Tibial artery (tissue), 4 donors: ENCODE results near the gene CDK18.

Experiments used
- DNase-seq, 2 donors: peaks; one replicate each; pipeline ENCODE4 v3.0.0-alpha.2; 2019
- H3K27ac ChIP-seq, 2 donors: fragments of 200-600 bp; sonication (generic) in 1 of 2; 1 replicate in 1 of 2; 2 replicates in 1 of 2; pipeline ENCODE4 v1.5.1; 2018 to 2019; ENCODE audit warnings: mild to moderate bottlenecking in 1 of 2
- H3K27me3 ChIP-seq, 2 donors: fragments of 200-600 bp; sonication (generic) in 1 of 2; one replicate each; pipeline versions ENCODE4 v1.5.1 to v1.6.0; 2016 to 2019
- H3K36me3 ChIP-seq, 3 donors: fragments of 200-600 bp; sonication (generic) in 2 of 3; one replicate each; pipeline ENCODE4 v1.5.1; 2016 to 2019; ENCODE audit warnings: mild to moderate bottlenecking in 2 of 3
- H3K4me1 ChIP-seq, 4 donors: fragments of 200-600 bp; sonication (generic) in 2 of 4; 1 replicate in 3 of 4; 2 replicates in 1 of 4; pipeline ENCODE4 v1.5.1; 2016 to 2019
- H3K4me3 ChIP-seq, 2 donors: fragments of 200-600 bp; sonication (generic) in 1 of 2; 1 replicate in 1 of 2; 2 replicates in 1 of 2; pipeline ENCODE4 v1.5.1; 2018 to 2019; ENCODE audit warnings: mild to moderate bottlenecking in 2 of 2
- H3K9me3 ChIP-seq, 3 donors: fragments of 200-600 bp; sonication (generic) in 1 of 3; one replicate each; pipeline ENCODE4 v1.5.1; 2016 to 2019
- intact Hi-C: fragments of 100-400 bp; cut with DNase I; formaldehyde crosslinking; loops from one replicate; pipeline ENCODE4 v1.15.0; 2023; ENCODE audit warnings: low total_unique reads
- TF ChIP-seq, protein P1 (sequence below), 2 experiments: fragments of 200-600 bp in 1 of 2; fragments of 450-650 bp in 1 of 2; IDR thresholded peaks; one replicate each; pipeline ENCODE4 v1.5.1; 2017 to 2019; ENCODE audit warnings: antibody characterized with exemption in 2 of 2, mild to moderate bottlenecking in 1 of 2, moderate library complexity in 1 of 2

CDK18 gene

DNA sequence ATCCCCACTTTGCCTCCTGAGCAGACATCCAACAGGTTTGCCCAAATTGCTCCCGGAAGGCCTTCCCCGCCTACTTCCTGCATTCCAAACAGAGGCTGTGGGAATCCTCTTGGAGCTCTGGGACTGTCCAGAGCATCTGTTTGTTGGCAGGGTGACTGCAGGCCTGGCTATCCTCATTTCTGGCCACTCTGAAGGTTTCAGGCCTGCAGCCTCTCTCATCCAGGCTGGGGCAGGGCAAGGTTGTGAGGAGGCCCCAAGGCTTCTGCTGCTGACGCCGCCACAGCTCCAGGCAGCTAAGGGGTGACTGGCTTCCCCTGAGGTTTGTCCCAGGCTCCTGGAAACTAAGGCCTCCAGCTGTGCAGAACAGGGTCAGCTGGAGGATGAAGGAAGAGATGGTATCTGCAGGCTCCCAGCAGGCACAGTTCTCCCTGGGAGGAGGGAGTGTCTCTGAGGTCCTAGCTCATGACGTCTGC, 11.3 kb downstream of the CDK18 start:
- H3K4me3 ChIP-seq: no peak overlapping the region
- H3K9me3 ChIP-seq: no peaks in the 10 kb centered on the region
- H3K36me3 ChIP-seq: no peaks in the 10 kb centered on the region
- H3K4me1 ChIP-seq: peaks cover 0 to 87% (median 76%) of the 10 kb centered on the region in 4 donors
- intact Hi-C loops: no loop called here
- no peak for DNase-seq
- TF ChIP-seq, protein P1, sequence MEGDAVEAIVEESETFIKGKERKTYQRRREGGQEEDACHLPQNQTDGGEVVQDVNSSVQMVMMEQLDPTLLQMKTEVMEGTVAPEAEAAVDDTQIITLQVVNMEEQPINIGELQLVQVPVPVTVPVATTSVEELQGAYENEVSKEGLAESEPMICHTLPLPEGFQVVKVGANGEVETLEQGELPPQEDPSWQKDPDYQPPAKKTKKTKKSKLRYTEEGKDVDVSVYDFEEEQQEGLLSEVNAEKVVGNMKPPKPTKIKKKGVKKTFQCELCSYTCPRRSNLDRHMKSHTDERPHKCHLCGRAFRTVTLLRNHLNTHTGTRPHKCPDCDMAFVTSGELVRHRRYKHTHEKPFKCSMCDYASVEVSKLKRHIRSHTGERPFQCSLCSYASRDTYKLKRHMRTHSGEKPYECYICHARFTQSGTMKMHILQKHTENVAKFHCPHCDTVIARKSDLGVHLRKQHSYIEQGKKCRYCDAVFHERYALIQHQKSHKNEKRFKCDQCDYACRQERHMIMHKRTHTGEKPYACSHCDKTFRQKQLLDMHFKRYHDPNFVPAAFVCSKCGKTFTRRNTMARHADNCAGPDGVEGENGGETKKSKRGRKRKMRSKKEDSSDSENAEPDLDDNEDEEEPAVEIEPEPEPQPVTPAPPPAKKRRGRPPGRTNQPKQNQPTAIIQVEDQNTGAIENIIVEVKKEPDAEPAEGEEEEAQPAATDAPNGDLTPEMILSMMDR (IDR thresholded peaks at IDR 0.05): no peak
- peak overlapping the region; percentile 21 to 30 for H3K27ac ChIP-seq
- H3K27me3 ChIP-seq: no peaks in the 10 kb centered on the region

DNA sequence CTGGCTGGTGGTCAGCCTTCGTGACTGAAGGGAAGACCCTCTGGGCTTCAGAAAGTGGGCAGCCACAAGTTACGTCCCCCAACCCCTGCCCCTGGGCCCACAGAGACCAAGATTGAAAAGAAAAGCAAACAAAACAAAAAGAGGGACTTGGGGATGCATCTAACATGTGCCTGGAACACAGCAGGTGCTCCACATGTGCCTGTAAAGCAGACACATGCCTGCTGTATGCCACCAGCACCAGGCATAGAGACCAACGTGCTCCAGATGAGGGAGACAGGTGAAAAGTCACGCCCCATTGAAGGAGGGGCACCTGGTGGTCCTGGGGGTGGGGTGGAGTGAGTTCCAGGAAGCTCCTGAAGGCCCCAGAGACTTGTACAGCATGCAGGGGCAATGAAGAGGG, 11.9 kb downstream of the CDK18 start:
- H3K4me3 ChIP-seq: no peak overlapping the region
- peaks cover 0 to 81% (median 71%) of the 10 kb centered on the region in 4 donors for H3K4me1 ChIP-seq
- no peak for DNase-seq
- H3K36me3 ChIP-seq: no peaks in the 10 kb centered on the region
- peak overlapping the region; percentile 21 to 30 for H3K27ac ChIP-seq
- H3K27me3 ChIP-seq: no peaks in the 10 kb centered on the region
- TF ChIP-seq, protein P1 (IDR thresholded peaks at IDR 0.05): no peak
- intact Hi-C loops: no loop called here
- no peaks in the 10 kb centered on the region for H3K9me3 ChIP-seq

DNA sequence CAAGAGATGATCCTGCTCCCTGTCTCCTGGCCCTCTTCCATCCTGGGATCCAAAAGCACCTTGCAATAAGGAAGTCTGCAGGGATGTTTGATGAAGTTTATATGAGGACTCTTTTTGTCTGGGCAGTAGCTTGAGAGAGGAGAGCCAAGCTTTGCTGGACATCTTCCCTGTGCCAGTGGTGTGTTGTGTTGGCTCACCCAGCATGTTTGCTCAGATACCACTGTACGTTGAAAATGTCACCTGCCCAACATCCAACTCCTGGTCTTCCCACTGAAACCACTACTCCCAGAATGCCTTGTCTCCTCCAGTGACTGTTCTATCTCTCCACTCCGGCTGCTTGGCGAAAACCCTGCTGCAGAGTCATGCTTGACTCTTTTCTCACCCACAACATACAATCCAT, 12.8 kb downstream of the CDK18 start:
- Histone ChIP-seq H3K4me3 (no peak overlapping the region), H3K9me3 (no peaks in the 10 kb centered on the region), H3K36me3 (no peaks in the 10 kb centered on the region), H3K27me3 (no peaks in the 10 kb centered on the region), H3K27ac (peak overlapping the region in 1 of 2 donors; percentile 30), H3K4me1 (peaks cover 0 to 79% (median 63%) of the 10 kb centered on the region in 4 donors)
- DNase-seq: no peak
- intact Hi-C loops: no loop called here
- TF ChIP-seq, protein P1 (IDR thresholded peaks at IDR 0.05): no peak

DNA sequence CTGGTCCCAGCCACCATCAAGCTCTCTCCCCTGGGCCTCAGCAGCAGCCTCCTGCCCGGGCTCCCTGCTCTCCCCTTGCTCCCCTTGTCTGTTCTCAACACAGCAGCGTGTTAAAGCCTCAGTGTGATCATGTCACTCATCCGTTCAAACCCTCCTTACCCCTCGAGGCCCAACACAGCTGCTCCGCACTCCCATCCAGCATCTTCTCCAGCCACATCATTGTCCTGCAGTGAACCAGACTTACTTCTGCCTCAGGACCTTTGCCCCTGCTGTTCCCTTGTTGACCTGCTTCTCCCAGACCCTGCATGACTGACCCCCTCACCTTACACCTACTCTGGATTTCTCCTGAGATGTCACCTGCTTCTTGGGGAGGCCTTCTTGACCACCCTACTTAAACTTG, 13.3 kb downstream of the CDK18 start:
- H3K27ac ChIP-seq: no peak overlapping the region
- peaks cover 0 to 79% (median 61%) of the 10 kb centered on the region in 4 donors for H3K4me1 ChIP-seq
- no peak for DNase-seq
- no peaks in the 10 kb centered on the region for H3K9me3 ChIP-seq
- intact Hi-C loops: no loop called here
- H3K36me3 ChIP-seq: no peaks in the 10 kb centered on the region
- no peak overlapping the region for H3K4me3 ChIP-seq
- no peaks in the 10 kb centered on the region for H3K27me3 ChIP-seq
- TF ChIP-seq, protein P1 (IDR thresholded peaks at IDR 0.05): no peak

DNA sequence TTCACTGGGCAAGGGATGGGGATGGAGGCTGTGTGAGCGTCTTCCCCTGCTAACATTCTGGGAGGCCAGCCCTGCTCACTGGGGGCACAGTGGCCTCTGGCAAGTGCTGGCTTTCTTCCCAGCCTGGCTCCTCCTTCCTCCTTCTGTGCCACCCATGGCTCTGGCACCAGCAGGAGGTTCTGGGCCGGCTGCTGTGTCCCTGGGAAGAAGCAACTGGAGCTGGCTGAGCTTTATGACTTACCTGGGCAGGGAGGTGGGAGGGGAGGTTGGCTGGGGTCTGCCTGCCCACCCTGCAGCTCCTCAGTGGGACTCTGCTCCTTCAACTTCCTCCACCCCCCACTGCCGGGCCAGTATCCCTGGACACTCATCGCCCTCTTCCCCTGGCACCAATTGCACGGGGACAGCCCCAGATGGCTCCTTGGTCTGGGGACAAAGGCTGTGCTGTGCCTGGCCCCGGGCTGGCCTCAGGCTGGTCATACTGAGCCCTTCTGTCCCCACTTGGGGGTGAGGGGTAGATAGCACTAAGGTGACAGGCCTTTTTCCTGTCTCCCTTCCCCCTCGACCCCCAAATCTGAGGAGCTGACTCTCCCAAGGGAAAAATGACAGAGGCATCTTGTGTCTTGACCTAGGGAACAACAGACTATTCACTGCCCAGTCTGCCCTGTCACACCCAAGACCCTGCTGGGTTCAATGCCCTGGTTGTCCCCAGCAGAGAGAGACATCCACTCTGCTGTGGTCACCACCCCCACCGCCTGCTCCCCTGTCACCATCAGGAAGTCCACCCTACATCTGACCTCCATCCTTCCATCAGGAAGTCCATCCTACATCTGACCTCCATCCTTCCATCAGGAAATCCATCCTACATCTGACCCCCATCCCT, 14.4 kb downstream of the CDK18 start:
- intact Hi-C loops: no loop called here
- TF ChIP-seq, protein P1 (IDR thresholded peaks at IDR 0.05): no peak

More for the DNA sequence above, 14.4 kb downstream of the CDK18 start:
- Histone ChIP-seq H3K9me3 (no peaks in the 10 kb centered on the region), H3K4me1 (peaks cover 0 to 74% (median 50%) of the 10 kb centered on the region in 4 donors), H3K27me3 (no peaks in the 10 kb centered on the region), H3K4me3 (no peak overlapping the region), H3K36me3 (peaks cover under 1 to 9% (median 8%) of the 10 kb centered on the region in 3 donors), H3K27ac (no peak overlapping the region)
- no peak for DNase-seq
